Thoracic aorta (tissue), 2 donors: ENCODE results near the gene FAM185A. TPM values are rescaled to one million over a fixed set of nuclear protein-coding genes. Genes with fewer than 3 reads are reported as not detected.

Source experiments
- ATAC-seq: fragments of 150-250 bp; one replicate; pipeline ENCODE4 v1.8.0; 2017; ENCODE audit warnings: low read depth; ENCODE audit not compliant: insufficient number of reproducible peaks, low FRiP score
- DNase-seq: peaks from one replicate; pipeline ENCODE4 v3.0.0-alpha.2; 2020; ENCODE audit warnings: low spot score
- H3K27ac ChIP-seq, 2 donors: fragments of 200-600 bp; sonication (generic); 1 replicate in 1 of 2; 2 replicates in 1 of 2; pipeline ENCODE4 v1.5.1; 2016; ENCODE audit warnings: mild to moderate bottlenecking in 2 of 2, moderate library complexity in 2 of 2
- H3K27me3 ChIP-seq: fragments of 200-600 bp; sonication (generic); replicated peaks from 2 replicates; pipeline ENCODE4 v1.6.0; 2016; ENCODE audit warnings: mild to moderate bottlenecking; ENCODE audit not compliant: insufficient read depth
- H3K36me3 ChIP-seq: fragments of 200-600 bp; sonication (generic); one replicate; pipeline ENCODE4 v1.5.1; 2016
- H3K4me1 ChIP-seq, 2 donors: fragments of 200-600 bp; sonication (generic); 1 replicate in 1 of 2; 2 replicates in 1 of 2; pipeline versions ENCODE4 v1.5.1 to v1.6.0; 2016; ENCODE audit warnings: low read depth in 2 of 2, mild to moderate bottlenecking in 1 of 2; ENCODE audit not compliant: control insufficient read depth in 1 of 2
- H3K4me3 ChIP-seq: fragments of 200-600 bp; sonication (generic); 2 replicates; pipeline ENCODE4 v1.5.1; 2016; ENCODE audit warnings: mild to moderate bottlenecking
- H3K9me3 ChIP-seq: fragments of 200-600 bp; sonication (generic); 2 replicates; pipeline ENCODE4 v1.5.1; 2016
- total RNA-seq, 2 donors: library from RNA; depleted of rRNA; stranded (reverse); fragments of >200 nt; gene quantifications; one replicate each; pipeline versions ENCODE4 v1.1.0 to v1.2.3, GENCODE V29; 2016
- TF ChIP-seq, protein P1 (sequence below): fragments of 200-600 bp; sonication (generic); IDR thresholded peaks from one replicate; pipeline ENCODE4 v1.5.1; 2019; ENCODE audit warnings: antibody characterized with exemption

Gene FAM185A
- total RNA-seq, 2 donors from 2014 or later: 19.0 to 22.4 TPM

DNA sequence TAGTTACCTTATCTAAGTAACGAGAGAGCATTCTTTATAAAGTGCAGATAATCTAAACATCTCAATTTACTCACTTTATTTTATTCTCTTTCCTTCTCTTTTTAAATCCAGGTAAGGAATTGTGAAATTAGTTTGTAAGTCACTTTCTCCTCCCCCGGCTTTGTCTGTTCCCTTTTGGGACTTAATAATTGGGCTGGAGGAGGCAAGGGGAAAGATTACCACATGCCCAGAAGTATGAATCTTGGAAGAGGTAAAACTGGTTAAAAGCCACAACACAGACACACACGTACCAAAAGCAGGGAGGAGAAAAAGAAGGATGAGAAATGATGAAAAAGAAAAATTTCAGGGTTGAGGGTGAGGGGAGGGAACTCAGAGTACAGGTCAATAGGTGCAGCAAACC lies 100.7 kb downstream of the FAM185A start:
- DNase-seq (no peak), ATAC-seq (no peak)
- H3K4me1 ChIP-seq: no peaks in the 10 kb centered on the region
- H3K9me3 ChIP-seq: no peaks in the 10 kb centered on the region
- no peak overlapping the region for H3K4me3 ChIP-seq
- H3K27me3 ChIP-seq: no peaks in the 10 kb centered on the region
- H3K27ac ChIP-seq: no peak overlapping the region
- H3K36me3 ChIP-seq: no peaks in the 10 kb centered on the region
- TF ChIP-seq, protein P1, sequence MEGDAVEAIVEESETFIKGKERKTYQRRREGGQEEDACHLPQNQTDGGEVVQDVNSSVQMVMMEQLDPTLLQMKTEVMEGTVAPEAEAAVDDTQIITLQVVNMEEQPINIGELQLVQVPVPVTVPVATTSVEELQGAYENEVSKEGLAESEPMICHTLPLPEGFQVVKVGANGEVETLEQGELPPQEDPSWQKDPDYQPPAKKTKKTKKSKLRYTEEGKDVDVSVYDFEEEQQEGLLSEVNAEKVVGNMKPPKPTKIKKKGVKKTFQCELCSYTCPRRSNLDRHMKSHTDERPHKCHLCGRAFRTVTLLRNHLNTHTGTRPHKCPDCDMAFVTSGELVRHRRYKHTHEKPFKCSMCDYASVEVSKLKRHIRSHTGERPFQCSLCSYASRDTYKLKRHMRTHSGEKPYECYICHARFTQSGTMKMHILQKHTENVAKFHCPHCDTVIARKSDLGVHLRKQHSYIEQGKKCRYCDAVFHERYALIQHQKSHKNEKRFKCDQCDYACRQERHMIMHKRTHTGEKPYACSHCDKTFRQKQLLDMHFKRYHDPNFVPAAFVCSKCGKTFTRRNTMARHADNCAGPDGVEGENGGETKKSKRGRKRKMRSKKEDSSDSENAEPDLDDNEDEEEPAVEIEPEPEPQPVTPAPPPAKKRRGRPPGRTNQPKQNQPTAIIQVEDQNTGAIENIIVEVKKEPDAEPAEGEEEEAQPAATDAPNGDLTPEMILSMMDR: no peak

DNA sequence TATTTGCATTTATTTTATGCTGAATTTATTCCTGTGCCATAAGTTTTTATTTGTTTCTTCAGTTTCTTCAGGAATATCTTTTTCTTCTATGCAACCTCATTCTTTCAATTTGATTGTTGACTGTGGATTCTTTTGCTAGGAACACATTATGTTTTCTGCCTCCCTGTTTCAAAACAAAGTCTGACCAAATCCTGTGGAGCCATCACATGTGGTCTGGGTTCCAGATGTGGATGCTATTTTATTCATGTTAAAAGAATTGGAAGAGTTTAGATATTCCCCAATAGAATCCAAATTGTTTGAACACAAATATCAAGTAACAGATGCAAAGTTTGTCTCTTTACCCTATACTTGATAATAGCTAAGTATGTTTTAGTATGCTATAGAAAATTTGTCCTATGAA lies 107.2 kb downstream of the FAM185A start:
- H3K4me3 ChIP-seq: no peak overlapping the region
- no peaks in the 10 kb centered on the region for H3K36me3 ChIP-seq
- no peak overlapping the region for H3K27ac ChIP-seq
- no peak for DNase-seq
- H3K9me3 ChIP-seq: no peaks in the 10 kb centered on the region
- TF ChIP-seq, protein P1: no peak
- ATAC-seq: no peak
- H3K4me1 ChIP-seq: peaks cover 12 to 20% of the 10 kb centered on the region in 2 donors
- H3K27me3 ChIP-seq: no peaks in the 10 kb centered on the region

Other genes starting within 250 kb of the FAM185A start
- gene RASA4B, start 231.2 kb upstream of the FAM185A start, total RNA-seq: 10 to 100 TPM in 1 of 2 donors, 1 to 10 TPM in 1; 8.5 to 21.9 TPM
- gene UPK3BL2, start 205.3 kb upstream of the FAM185A start, total RNA-seq: 10 to 100 TPM; 10.8 to 14.7 TPM
- gene SPDYE2, start 197.8 kb upstream of the FAM185A start, total RNA-seq: not detected
- 10 to 100 TPM; 36.3 to 68.0 TPM for gene POLR2J3, start 176.4 kb upstream of the FAM185A start, total RNA-seq
- 10 to 100 TPM; 42.8 to 82.3 TPM for gene RASA4, start 132.2 kb upstream of the FAM185A start, total RNA-seq
- 10 to 100 TPM; 39.0 to 45.2 TPM for gene UPK3BL1, start 106.2 kb upstream of the FAM185A start, total RNA-seq
- gene SPDYE2B, start 98.7 kb upstream of the FAM185A start, total RNA-seq: not detected
- 10 to 100 TPM in 1 of 2 donors, 1 to 10 TPM in 1; 3.4 to 14.3 TPM for gene POLR2J2, start 77.3 kb upstream of the FAM185A start, total RNA-seq
- 10 to 100 TPM; 22.3 to 24.6 TPM for gene LRRC17, start 164.0 kb downstream of the FAM185A start, total RNA-seq